IPS-15b (cell line): Measurements from ENCODE around the gene SLCO4C1.

Experiments
- H3K27me3 ChIP-seq: one replicate; pipeline ENCODE4 v1.6.1; 2013; ENCODE audit warnings: low read length; ENCODE audit not compliant: control insufficient read depth, insufficient read depth
- H3K36me3 ChIP-seq: one replicate; pipeline ENCODE4 v1.6.1; 2013; ENCODE audit warnings: low read length; ENCODE audit not compliant: control insufficient read depth, insufficient read depth
- H3K4me1 ChIP-seq: one replicate; pipeline ENCODE4 v1.6.1; 2013; ENCODE audit warnings: mild to moderate bottlenecking, low read length; ENCODE audit not compliant: control insufficient read depth, insufficient read depth
- H3K4me3 ChIP-seq: one replicate; pipeline ENCODE4 v1.5.1; 2013; ENCODE audit warnings: low read depth, low read length
- H3K9ac ChIP-seq: one replicate; pipeline ENCODE4 v1.6.1; 2013; ENCODE audit warnings: low read depth, mild to moderate bottlenecking, low read length
- H3K9me3 ChIP-seq: one replicate; pipeline ENCODE4 v1.6.1; 2013; ENCODE audit warnings: mild to moderate bottlenecking, low read length; ENCODE audit not compliant: control insufficient read depth, insufficient read depth

SLCO4C1 gene

DNA sequence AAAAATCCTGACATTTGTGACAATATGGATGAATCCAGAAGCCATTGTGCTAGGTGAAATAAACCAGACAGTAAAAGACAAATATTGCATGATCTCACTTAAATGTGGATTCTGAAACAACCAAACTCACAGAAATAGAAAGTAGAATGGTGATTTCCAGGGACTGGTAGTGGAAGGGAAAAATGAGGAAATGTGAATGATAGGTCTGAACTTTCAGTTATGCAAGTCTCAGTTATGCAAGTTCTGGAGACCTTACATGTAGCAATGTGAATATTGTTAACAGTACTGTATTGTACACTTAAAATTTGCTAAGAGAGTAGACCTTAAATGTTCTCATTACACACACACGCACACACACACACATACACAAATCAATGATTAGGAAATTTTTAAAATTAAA is 84.9 kb downstream of the SLCO4C1 start:
- H3K9me3 ChIP-seq: no peaks in the 10 kb centered on the region
- H3K4me3 ChIP-seq: no peak overlapping the region
- H3K9ac ChIP-seq: no peak overlapping the region
- no peaks in the 10 kb centered on the region for H3K36me3 ChIP-seq
- H3K4me1 ChIP-seq: peaks cover 3% of the 10 kb centered on the region
- H3K27me3 ChIP-seq: peaks cover 25% of the 10 kb centered on the region

DNA sequence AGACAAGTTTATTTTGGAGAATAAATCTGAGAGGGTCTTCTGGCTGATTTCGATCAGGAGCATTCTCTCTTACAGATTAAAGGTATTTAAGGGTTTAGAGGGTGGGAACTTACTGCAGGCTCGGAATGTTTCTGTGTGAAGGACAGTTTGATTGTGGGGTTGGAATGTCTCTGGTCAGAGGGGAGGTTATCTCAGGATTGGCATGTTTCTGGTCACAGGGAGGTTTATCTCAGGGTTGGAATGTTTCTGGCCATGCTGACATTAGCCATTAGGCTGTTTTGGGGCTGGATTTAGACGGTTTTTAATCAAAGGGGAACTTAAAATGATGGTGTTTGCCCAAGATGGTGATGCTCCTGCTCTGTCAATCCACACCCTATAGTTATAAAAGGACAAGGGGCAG is 95.2 kb downstream of the SLCO4C1 start:
- Histone ChIP-seq H3K9ac (no peak overlapping the region), H3K9me3 (no peaks in the 10 kb centered on the region), H3K36me3 (no peaks in the 10 kb centered on the region), H3K4me1 (no peaks in the 10 kb centered on the region), H3K27me3 (no peaks in the 10 kb centered on the region), H3K4me3 (no peak overlapping the region)

GRCh38 chr5:102196481-102196880 is 99.6 kb downstream of the SLCO4C1 start:
- H3K4me1 ChIP-seq: no peaks in the 10 kb centered on the region
- no peak overlapping the region for H3K9ac ChIP-seq

More at GRCh38 chr5:102196481-102196880, 99.6 kb downstream of the SLCO4C1 start:
- H3K9me3 ChIP-seq: no peaks in the 10 kb centered on the region
- no peaks in the 10 kb centered on the region for H3K27me3 ChIP-seq
- no peaks in the 10 kb centered on the region for H3K36me3 ChIP-seq
- H3K4me3 ChIP-seq: no peak overlapping the region
